GM18858 (cell line): ENCODE results near the gene APBB2.

ENCODE experiments used
- ATAC-seq: cut with Tn5 transposase; IDR thresholded peaks from one replicate; pipeline ENCODE4 v1.9.1; 2021; ENCODE audit not compliant: unreplicated experiment

The APBB2 gene

DNA sequence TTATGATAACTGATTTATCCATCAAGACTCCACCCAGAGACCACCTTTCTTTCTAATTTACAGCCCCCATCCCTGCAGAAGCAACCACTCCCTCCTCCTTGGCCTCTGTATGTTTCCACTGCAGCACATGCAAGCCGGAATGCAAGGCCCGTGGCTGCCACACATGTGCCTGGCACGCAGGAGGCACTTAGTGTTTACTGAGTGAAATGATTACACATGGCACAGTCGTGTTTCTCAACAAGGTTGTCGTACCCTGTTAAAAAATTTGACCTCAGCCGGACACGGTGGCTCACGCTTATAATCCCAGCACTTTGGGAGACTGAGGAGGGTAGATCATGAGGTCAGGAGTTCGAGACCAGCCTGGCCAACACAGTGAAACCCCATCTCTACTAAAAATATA is 104.3 kb downstream of the APBB2 start:
- ATAC-seq, result no peak

DNA sequence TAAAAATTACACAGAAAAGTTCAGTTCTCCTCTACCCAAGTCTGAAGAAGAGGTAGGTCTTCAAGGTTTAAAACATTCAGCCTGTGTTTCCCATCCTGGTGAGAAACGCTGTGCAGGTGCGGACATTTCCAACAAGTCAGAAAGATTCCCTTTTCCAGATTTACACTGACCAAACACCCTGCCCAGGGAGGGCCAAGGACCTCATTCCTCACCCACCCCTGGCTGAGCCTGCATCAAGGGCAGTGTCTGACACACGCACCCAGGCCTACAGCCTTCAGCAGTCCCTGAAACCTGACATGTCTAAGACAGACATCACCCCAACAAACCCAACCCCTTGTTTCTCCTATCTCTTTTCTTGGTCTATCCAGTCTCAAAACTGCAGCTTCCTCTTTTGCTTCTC is 105.9 kb downstream of the APBB2 start:
- no peak for ATAC-seq

DNA sequence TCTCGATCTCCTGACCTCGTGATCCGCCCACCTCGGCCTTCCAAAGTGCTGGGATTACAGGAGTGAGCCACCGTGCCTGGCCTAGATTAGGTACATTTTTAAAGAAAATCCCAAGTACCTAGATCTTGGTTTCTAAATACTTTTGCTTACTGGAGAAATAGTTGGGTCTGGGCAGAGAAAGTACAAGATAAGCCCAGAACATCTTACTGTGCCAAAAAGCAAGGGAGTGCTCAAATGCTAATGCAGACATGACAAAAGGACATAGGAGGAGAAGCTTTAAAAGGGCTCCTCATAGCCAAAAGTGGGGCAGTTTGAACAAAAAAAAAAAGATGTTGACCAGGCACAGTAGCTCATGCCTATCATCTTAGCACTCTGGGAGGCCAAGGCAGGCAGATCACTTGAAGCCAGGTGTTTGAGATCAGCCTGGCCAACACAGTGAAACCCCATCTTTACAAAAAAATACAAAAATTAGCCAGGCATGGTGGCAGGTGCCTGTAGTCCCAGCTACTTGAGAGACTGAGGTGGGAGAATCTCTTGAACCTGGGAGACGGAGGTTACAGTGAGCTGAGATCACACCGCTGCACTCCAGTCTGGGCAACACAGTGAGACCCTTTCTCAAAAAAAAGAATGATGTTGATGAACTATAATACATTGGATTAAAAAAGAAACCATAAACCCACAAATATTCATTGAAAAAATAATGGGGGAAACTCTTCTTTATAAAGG is 107.5 kb downstream of the APBB2 start:
- no peak for ATAC-seq

DNA sequence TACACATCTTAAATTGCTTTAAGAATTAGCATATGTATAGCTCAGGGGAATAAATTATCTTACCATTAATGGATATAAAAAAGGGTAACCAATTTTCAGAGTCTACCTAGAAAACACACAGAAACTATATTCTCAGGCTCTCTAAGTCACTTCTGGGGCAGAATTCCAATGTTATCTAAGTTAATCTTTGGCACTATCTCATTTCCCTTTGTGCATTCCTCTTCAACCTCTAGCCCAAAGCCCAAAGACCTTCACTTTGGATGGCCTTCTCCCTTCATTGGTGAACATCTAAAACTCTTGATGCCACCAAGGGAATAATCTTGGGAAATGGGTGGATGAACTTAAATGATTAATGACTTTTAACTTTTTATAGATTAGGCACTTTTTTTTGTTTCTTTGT is 108.3 kb downstream of the APBB2 start:
- ATAC-seq, result no peak

DNA sequence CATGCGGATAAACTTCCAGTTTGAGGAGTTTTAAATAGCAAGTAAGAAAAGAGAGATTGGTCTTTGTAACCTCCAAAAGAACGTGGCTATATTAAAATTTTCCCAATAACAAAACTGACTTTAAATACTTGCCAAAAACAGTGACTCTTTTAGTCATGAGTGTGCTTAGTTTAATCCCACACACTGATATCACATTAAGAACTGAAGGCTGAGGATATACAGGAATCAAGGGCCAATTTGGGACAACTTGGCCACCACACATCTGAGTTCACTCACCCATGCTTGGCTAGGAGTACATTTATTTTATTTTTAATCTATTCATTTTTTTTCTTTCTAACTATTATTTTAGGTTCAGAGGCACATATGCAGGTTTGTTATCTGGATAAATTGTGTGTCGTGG is 110.2 kb downstream of the APBB2 start:
- no peak for ATAC-seq

DNA sequence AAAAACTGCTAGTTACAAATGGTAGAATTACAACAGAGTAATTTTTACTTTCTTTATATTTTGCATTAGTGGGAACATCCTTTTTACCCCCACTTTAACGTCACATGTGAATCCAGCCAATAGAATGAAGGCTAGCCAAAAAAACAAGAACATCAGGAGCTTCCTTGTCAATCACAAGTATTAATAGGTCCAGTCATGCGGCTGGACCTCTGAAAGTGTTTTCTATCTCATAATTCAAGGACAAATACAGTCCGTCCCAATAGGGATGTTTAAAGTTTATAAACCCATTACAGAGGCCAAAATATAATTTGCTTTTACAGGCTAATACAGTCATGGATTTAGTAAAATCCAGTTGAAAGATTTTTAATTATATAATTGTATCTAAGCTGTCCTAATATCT is 110.7 kb downstream of the APBB2 start:
- ATAC-seq, result no peak

DNA sequence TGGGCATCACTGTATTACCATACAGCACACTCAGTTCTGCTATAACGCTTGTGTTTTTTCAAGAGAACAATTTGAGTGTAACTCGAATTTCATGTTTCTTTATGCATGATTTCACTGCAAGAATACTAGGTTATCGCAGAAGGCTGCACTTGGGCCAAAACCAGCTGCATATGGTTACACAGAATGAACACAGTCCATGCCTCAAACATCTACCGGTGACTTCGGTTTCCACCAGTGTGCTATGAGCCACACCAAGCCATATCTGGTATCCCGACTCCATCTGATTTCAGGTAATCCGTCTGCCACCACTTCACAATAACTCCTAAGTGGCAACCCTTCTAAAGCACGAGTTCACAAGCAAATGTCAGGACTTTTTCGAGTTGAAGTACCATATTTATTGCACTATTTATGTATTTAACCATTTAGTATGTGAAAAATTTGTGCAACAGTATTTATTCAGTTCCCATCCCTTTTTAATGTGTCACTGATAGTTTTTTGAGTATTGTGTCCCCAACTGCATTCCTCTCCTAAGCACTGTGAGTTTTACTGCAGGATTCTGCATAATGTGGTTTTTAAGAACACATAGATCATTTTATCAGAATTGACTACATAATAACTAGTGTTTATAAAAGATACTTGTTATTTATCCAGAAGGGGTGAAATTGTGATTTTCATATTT is 111.8 kb downstream of the APBB2 start:
- no peak for ATAC-seq

DNA sequence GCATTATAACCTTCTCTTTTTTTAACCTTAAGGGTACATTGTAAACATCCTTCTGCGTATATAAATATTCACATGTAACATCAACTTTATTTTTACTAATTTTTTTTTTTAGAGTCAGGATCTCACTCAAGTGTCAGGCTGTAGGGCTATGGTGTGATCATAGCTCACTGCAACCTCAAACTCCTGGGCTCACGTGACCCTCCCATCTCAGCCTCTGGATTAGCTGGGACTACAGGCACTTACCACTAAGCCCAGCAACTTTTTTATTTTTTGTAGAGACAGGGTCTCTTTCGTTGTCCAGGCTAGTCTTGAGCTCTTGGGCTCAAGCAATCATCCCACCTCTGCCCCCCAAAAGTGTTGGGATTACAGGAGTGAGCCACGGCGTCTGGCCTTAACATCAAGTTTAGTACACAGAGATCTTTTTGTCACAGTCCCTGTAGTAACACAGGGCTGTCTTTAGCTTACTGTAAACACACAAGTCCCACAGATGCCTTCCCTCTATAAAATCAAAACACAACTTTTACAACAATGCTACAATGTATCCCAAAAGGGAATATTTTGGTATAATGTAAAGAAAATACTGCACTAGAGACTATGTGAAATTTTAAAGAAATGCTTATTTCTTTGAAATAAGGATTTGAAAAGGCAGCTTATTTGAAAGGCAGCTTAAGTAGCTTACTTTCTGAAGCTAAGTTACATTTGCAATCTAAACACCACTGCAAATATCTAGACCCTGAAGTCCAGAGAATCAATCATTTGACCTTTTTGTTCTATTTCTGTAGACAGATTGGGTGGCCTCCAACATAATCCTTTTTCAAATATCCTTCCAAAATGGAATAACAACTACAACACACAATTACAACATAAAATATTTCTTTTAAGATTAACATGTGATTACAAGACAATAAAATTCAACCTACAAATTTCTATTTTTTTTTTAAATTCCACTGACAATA is 116.0 kb downstream of the APBB2 start:
- no peak for ATAC-seq

DNA sequence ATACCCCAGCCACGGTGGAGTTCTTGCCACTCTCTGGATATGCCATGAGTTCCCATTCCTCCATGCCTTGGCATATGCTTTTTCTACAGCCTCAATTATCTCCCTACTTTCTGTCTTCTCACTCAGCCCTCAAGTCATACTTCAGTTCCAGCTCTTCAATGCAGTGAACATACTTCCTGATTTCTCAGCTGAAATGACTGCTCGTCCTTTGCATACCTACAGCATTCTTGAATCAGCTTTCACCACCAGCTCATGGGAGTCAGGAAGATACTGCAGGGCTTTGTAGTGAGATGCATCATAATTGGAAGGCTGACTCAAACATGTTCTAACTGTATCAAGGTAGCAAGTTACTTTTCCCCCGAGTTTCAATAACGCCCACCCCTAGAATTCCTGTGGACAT is 118.4 kb downstream of the APBB2 start:
- no peak for ATAC-seq

DNA sequence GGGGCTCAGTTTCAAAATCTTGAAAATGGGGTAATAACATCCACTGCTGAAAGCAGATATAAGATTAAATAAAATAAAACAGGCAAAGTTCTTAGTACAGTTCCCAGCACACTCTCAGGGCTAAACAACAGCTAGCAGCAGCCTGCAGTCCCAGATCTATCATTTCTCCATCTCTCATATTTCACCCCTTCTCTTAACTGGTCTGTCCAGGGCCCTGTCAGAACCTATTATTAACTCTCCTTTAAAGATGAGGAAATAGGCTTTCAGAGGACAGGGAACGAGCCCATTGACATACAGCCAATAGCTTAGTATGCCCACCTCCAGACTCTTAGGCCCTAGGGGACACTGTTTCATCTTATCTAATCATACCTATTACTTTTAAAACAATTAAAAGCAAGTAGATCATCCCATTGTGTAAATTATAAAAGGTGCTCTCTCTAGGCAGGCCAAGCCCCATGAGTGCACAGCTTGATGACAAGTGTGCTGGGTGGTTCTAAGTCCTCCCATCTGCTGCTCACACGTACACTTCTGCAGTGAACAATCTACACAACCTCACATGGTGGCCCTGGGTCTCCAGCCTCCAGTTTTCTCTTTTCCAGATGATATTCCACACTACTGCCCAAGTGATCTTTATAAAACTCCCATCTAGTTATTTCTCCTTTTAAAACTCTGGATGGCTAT is 119.0 kb downstream of the APBB2 start:
- no peak for ATAC-seq

DNA sequence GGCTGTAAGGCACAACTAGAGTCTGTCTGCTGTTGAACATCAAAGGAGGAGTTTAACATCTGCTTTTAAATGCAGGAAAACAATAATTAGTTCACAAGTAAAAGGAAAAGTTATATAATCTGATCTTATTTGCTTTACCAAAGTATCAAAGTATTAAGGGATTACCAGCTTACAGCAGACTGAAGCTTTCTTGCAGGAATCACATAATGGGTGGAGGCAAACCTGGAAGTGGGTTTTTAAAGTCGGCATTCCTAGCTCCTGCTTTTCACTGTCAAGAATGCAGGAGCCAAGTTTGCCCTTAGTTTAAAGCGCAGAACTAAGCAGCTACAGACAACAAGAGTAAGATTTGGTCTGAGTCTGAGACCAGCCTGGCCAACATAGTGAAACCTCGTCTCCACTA is 122.2 kb downstream of the APBB2 start:
- no peak for ATAC-seq

DNA sequence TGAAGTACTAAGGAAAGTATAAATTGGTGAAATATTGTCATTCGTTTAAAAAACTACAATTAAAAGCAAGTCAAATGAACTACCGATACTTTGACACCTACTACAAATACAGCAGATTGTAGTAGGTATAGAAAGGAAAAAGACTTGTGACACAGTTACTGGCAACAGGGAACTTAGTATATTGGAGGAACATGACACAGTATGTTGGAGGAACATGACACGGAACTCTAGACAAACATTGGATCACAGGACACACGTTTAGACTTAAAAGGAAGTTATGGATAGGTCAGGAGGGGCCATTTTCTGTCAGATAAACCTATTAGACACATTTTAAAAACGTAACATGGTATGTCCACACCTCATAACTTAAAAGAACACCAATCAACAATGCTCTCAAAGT is 132.5 kb downstream of the APBB2 start:
- ATAC-seq, result no peak

DNA sequence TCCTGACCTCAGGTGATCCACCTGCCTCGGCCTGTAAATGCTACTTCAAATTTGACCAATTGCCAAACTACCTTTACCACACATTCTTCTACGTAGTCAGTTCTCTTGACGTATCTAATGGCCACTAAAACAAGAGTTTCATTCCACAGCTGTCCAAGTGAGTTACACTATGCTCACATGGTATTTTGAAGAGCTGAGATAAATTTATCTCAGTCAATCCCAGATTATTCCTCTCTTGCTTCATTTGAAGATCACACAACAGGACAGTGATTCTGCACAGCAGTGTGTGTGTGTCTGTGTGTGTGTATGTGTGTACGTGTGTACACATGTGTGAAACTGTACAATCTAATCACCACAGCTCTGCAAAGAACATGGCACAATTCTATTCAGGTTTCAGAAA is 133.4 kb downstream of the APBB2 start:
- ATAC-seq, result no peak

DNA sequence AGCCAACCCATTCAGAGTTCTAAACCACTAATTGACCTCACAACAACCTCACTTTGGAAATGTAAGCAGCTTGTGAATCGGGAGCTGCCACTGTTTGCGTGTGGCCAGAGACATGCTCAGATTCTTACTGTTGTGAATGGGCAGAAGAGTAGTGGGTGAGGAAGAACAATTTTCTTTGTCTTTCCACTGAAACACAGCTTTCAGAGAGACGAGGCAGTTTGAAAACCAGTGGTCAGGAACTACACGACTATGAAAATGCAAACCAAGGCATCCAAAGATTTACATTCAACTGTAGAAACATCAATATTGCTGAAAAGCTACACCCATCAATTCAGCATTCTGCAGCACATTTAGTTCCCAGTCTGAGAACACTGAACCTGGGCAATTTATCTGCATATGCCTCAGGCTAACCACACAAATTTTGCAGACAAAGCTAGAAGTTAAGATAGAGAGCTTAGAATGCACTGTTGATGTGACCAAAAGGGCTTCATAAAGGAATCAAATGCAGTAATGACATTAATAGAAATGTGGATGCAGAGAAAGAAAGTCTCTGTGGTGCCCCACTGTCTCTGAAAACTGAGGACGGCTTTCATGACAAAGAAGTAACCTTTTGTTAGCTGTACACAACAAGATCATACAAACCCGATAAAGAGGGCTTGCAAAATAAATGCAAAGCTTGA is 134.3 kb downstream of the APBB2 start:
- no peak for ATAC-seq

DNA sequence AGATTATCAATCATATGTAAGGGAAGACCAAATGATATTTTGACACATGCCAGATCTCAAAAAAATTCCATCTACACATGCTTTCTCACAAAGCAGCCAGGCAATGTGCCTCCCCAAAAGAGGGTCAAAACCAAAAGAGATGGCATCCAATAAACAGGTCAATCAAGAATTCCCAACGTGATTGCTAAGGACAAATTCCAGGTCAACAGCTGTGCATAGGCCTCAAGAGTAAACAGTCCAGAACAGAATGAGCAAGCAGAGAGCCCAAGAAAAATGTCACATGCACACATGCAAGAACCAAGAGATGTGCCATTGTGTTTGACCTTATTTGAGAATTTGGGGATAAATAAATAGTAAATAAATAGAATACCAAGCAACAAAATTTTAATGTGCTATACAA is 136.7 kb downstream of the APBB2 start:
- ATAC-seq, result no peak

DNA sequence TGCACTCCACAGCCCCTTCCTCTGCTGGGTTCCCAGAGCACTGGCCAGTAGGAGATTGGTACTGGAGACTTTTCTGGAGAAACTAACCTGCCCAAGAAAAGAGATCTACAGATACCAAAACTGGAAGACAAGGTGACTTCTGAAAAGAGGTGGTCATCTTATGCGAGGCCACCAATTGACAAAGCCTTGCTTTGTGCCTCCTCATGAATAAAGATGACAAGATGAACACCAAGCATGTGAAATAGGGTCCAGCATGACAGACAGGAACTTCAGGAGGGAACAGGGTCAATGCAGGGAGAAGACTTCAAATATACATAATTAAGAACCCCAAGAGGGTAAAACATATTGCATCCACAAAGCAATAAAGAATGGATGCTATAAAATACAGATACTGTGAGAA is 137.9 kb downstream of the APBB2 start:
- ATAC-seq, result no peak

DNA sequence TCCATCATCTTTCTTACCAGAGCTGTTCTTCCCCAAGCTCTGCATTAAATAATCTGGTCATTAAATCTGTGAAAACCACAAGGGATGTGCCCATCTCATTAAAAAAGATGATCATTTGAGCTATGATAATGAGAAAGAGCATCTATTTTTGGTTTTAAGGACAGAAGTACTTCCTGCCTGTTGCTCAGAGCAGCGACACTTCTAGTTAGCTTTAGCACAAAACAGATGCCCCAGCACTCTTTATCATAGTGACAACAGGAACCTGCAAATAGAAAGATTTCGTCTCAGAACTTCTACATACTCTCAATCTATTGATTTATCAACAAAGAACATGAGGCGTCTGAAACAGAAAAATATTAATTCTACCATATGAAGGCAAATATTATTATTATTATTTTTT is 140.1 kb downstream of the APBB2 start:
- no peak for ATAC-seq

DNA sequence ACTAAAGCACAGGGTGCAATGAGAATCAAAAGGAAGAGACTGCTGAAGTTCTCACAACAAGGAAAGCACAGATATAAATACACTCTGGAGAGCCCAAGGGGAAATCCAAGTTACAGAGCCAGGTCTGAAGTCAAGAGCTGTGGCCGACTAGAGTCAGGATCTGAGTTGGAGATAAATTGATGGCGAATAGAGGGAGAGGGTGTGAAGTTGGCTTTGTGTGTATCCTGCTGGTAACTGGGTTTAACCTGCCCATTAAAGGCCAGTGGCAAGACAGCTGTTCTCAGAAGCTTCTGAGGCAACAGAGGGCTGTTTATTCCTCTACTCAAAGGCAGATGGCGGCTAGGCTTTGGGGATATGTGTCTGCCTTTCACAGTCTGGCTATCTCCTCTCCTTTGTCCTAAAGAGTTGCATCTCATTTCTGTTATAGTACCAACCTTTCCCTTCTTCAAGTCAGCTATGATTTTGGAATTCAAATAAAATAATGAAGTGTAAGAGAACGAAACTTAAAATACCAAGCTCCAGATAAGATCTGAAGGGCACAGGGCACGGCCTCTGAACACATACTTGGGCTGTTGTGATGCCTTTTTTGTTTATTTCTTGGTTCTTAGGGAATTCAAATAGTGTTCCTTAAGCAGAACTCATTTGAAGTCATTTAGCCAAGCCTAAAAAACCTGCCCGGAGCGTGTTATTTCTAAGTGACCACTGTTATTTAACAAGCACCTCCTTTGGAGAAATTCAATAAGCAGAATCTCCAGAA is 142.1 kb downstream of the APBB2 start:
- no peak for ATAC-seq

DNA sequence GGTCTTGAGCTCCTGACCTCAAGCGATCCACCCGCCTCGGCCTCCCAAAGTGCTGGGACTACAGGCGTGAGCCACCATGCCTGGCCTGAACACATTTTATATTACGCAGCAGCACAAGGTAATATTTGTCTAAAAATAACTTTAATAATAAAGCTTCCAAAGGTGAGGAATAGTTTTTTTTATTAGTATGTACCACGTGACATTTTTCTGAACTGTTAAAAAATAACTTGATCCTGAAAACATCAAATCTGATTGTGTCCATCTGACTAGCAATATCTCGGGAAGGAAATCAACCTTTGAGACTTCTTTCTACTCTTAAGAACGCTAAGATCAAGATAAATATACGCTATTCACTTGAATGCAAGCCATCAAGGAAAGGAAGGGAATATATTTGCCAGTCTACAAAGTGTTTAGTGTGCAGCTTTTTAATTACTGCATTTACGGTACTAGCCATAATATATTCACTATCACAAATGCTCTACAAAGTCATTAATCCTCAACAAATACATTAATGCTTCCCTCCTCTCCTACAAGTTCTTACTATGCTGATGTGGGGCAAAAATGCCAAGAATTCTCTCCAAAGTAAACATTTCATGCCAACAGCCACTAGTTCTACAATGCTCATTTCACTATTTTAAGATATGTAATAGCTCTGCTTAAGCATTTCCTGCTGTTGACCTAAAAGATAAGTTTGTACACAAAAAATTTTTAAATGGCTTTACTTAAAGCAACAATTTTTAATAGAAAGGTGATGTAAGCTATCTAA is 143.6 kb downstream of the APBB2 start:
- ATAC-seq, result no peak
